Measurements from ENCODE around the gene BST2. TPM values are rescaled to one million over a fixed set of nuclear protein-coding genes. Genes with fewer than 3 reads are reported as not detected.
"Not testable (repeated sequence)": the region's sequence is repeated elsewhere in the genome, so short reads cannot be mapped to it uniquely, and the experiment has no call there.

The BST2 gene
- total and polyA plus RNA-seq, 4 donors, result 25.6 to 239 (median 123) TPM

- 55% methylated on average over 8 of the region's 8 CpGs for WGBS
These were observed 35.3 kb downstream of the BST2 start for GRCh38 chr19:17370026-17370587.

GRCh38 chr19:17365361-17365760 lies 40.1 kb downstream of the BST2 start:
- H3K27ac ChIP-seq (ENCODE audit: low read depth in 1 of 2, low read length in 2 of 2), result no peak overlapping the region
- TF ChIP-seq YY1 (IDR thresholded peaks at IDR 0.05) (no peak), TAF1 (conservative IDR thresholded peaks at IDR 0.05) (no peak), FOXA2 (IDR thresholded peaks at IDR 0.05) (no peak), HNF4G (IDR thresholded peaks at IDR 0.05) (no peak), HNF4A (conservative IDR thresholded peaks at IDR 0.05) (no peak), CTCF (IDR thresholded peaks at IDR 0.05; ENCODE audit: low read depth, low read length, missing input control) (no peak), GABPA (IDR thresholded peaks at IDR 0.05 in 1 of 2, conservative IDR thresholded peaks at IDR 0.05 in 1 of 2) (no peak), RXRA (IDR thresholded peaks at IDR 0.05) (no peak)
- no peak overlapping the region for H3K4me3 ChIP-seq (ENCODE audit: low read depth in 1 of 3, low read length in 3 of 3)
- no peaks in the 10 kb centered on the region for H3K36me3 ChIP-seq (ENCODE audit: control insufficient read depth in 4 of 4, insufficient read depth in 3 of 4, low read depth in 1 of 4, low read length in 3 of 4)
- H3K9me3 ChIP-seq (ENCODE audit: control insufficient read depth in 4 of 4, low read length in 3 of 4), result no peaks in the 10 kb centered on the region
- H3K4me1 ChIP-seq (ENCODE audit: control insufficient read depth in 4 of 4, insufficient read depth in 4 of 4, low read length in 3 of 4), result peaks cover 0 to 2% (median 0%) of the 10 kb centered on the region in 4 donors
- WGBS, result 93% methylated on average over 22 of the region's 22 CpGs
- H3K9ac ChIP-seq (ENCODE audit: low read depth in 1 of 2, low read length in 2 of 2), result no peak overlapping the region
- no peak for DNase-seq (ENCODE audit: low spot score)
- no peaks in the 10 kb centered on the region for H3K27me3 ChIP-seq (ENCODE audit: control insufficient read depth in 4 of 4, insufficient read depth in 4 of 4, low read length in 3 of 4)

More at GRCh38 chr19:17370026-17370587, 35.3 kb downstream of the BST2 start:
- Histone ChIP-seq H3K9ac (ENCODE audit: low read depth in 1 of 2, low read length in 2 of 2) (no peak overlapping the region), H3K4me1 (ENCODE audit: control insufficient read depth in 4 of 4, insufficient read depth in 4 of 4, low read length in 3 of 4) (peaks cover 0 to 2% (median 0%) of the 10 kb centered on the region in 4 donors), H3K4me3 (ENCODE audit: low read depth in 1 of 3, low read length in 3 of 3) (no peak overlapping the region), H3K27me3 (ENCODE audit: control insufficient read depth in 4 of 4, insufficient read depth in 4 of 4, low read length in 3 of 4) (no peaks in the 10 kb centered on the region), H3K27ac (ENCODE audit: low read depth in 1 of 2, low read length in 2 of 2) (peak overlapping the region in 1 of 2 donors; percentile 3), H3K36me3 (ENCODE audit: control insufficient read depth in 4 of 4, insufficient read depth in 3 of 4, low read depth in 1 of 4, low read length in 3 of 4) (no peaks in the 10 kb centered on the region), H3K9me3 (ENCODE audit: control insufficient read depth in 4 of 4, low read length in 3 of 4) (no peaks in the 10 kb centered on the region)
- DNase-seq (ENCODE audit: low spot score), result no peak
- TF ChIP-seq HNF4A (conservative IDR thresholded peaks at IDR 0.05) (no peak), NR2F2 (IDR thresholded peaks at IDR 0.05) (no peak)

GRCh38 chr19:17363852-17364605 lies 41.4 kb downstream of the BST2 start:
- H3K36me3 ChIP-seq (ENCODE audit: control insufficient read depth in 4 of 4, insufficient read depth in 3 of 4, low read depth in 1 of 4, low read length in 3 of 4); H3K9ac ChIP-seq (ENCODE audit: low read depth in 1 of 2, low read length in 2 of 2); H3K27ac ChIP-seq (ENCODE audit: low read depth in 1 of 2, low read length in 2 of 2); H3K27me3 ChIP-seq (ENCODE audit: control insufficient read depth in 4 of 4, insufficient read depth in 4 of 4, low read length in 3 of 4); H3K9me3 ChIP-seq (ENCODE audit: control insufficient read depth in 4 of 4, low read length in 3 of 4); DNase-seq (ENCODE audit: low spot score); H3K4me1 ChIP-seq (ENCODE audit: control insufficient read depth in 4 of 4, insufficient read depth in 4 of 4, low read length in 3 of 4); H3K4me3 ChIP-seq (ENCODE audit: low read depth in 1 of 3, low read length in 3 of 3): not testable (repeated sequence)
- WGBS, result 94% methylated on average over 20 of the region's 20 CpGs

Measured in liver (tissue), 9 donors.